GM12878 (cell line): ENCODE data around the gene PCLO. TPM values are rescaled to one million over a fixed set of nuclear protein-coding genes. Genes with fewer than 3 reads are reported as not detected.

Source experiments
- ATAC-seq: fragments of 200-7000 bp; cut with Tn5 transposase; 3 replicates; pipeline ENCODE4 v1.9.1; 2020; ENCODE audit warnings: mild to moderate bottlenecking, moderate library complexity
- BruUV-seq: library from RNA; stranded (reverse); fragments of 400-500 nt; replicated peaks from 2 replicates; lab custom pipeline; 2021; lab: Mats Ljungman, UMichigan
- CTCF ChIA-PET: fragments of 300-600 bp; sonication (Branson Sonifier 250); formaldehyde crosslinking; extraction: SDS; loops from one replicate; lab custom pipeline; 2021; ENCODE audit warnings: inconsistent platforms; lab: Yijun Ruan, JAX
- POLR2A ChIA-PET: fragments of 350-600 bp; formaldehyde crosslinking; extraction: SDS; loops from one replicate; lab custom pipeline; 2021; ENCODE audit warnings: inconsistent platforms; lab: Charles Lee
- RAD21 ChIA-PET: fragments of 300-600 bp; sonication (Branson Sonifier 250); formaldehyde crosslinking; loops from one replicate; lab custom pipeline; 2023; ENCODE audit warnings: antibody characterized with exemption; ENCODE audit not compliant: unreplicated experiment; lab: Charles Lee
- SMC1A ChIA-PET: fragments of 300-600 bp; sonication (Branson Sonifier 250); formaldehyde crosslinking; loops from one replicate; lab custom pipeline; 2023; ENCODE audit not compliant: unreplicated experiment, uncharacterized antibody; lab: Charles Lee
- DNase-seq: peaks from one replicate; pipeline ENCODE4 v3.0.0-alpha.2; 2011; ENCODE audit warnings: low read depth, low spot score
- FAIRE-seq: peaks from 3 replicates; lab custom pipeline; 2011; peaks lifted over from hg19 to GRCh38; lab: Jason Lieb, UNC
- H2AFZ ChIP-seq: 2 replicates; pipeline ENCODE4 v1.6.0; 2011; ENCODE audit warnings: low read depth, low read length, control low read depth; ENCODE audit not compliant: control insufficient read depth
- H3K27ac ChIP-seq: 2 replicates; pipeline ENCODE4 v1.5.1; 2011; ENCODE audit warnings: control low read depth; ENCODE audit not compliant: control insufficient read depth, insufficient read depth
- H3K27me3 ChIP-seq, 2 experiments: replicated peaks in 1 of 2; 2 replicates each; pipeline versions ENCODE4 v1.6.0 to v1.6.1; 2011; ENCODE audit warnings: low read length in 1 of 2; ENCODE audit not compliant: control insufficient read depth in 2 of 2, insufficient read depth in 2 of 2
- H3K36me3 ChIP-seq, 2 experiments: 2 replicates each; pipeline ENCODE4 v1.5.1; 2011; ENCODE audit warnings: low read length in 1 of 2; ENCODE audit not compliant: control insufficient read depth in 2 of 2, insufficient read depth in 2 of 2
- H3K4me1 ChIP-seq: 2 replicates; pipeline ENCODE4 v1.6.1; 2011; ENCODE audit warnings: mild to moderate bottlenecking, low read length, moderate library complexity, mixed read lengths; ENCODE audit not compliant: control insufficient read depth, insufficient read depth
- H3K4me2 ChIP-seq: 2 replicates; pipeline ENCODE4 v1.6.0; 2011; ENCODE audit warnings: control low read depth; ENCODE audit not compliant: control insufficient read depth, insufficient read depth
- H3K4me3 ChIP-seq: fragments of 200-600 bp; sonication (generic); 2 replicates; pipeline ENCODE4 v1.5.1; 2016
- H3K79me2 ChIP-seq: 2 replicates; pipeline ENCODE4 v1.6.0; 2011; ENCODE audit warnings: low read length; ENCODE audit not compliant: control insufficient read depth, insufficient read depth
- H3K9ac ChIP-seq: 2 replicates; pipeline ENCODE4 v1.8.0; 2011; ENCODE audit warnings: low read length, control low read depth, mixed read lengths; ENCODE audit not compliant: control insufficient read depth, insufficient read depth
- H3K9me3 ChIP-seq: replicated peaks from 3 replicates; pipeline ENCODE4 v1.5.1; 2011; ENCODE audit warnings: mild to moderate bottlenecking, low read length; ENCODE audit not compliant: control insufficient read depth, insufficient read depth
- H4K20me1 ChIP-seq: 2 replicates; pipeline ENCODE4 v1.6.0; 2011; ENCODE audit not compliant: control insufficient read depth, insufficient read depth
- ATF7 ChIP-seq: fragments of 450-650 bp; IDR thresholded peaks from 2 replicates; pipeline ENCODE4 v1.6.1; 2016; ENCODE audit warnings: low read depth, mild to moderate bottlenecking
- BRCA1 ChIP-seq: IDR thresholded peaks from 2 replicates; pipeline ENCODE4 v1.6.1; 2011; ENCODE audit warnings: low read depth, low read length, improper control_type of control experiment
- CBFB ChIP-seq: IDR thresholded peaks from 2 replicates; pipeline ENCODE4 v1.6.1; 2016; ENCODE audit warnings: antibody characterized with exemption, low read depth
- FOXK2 ChIP-seq: fragments of 450-650 bp; IDR thresholded peaks from 2 replicates; pipeline ENCODE4 v1.6.1; 2017; ENCODE audit warnings: mild to moderate bottlenecking, moderate library complexity
- HDAC6 ChIP-seq: fragments of 200-600 bp; sonication (generic); IDR thresholded peaks from one replicate; pipeline ENCODE4 v1.8.0; 2017; ENCODE audit warnings: antibody characterized with exemption; ENCODE audit not compliant: unreplicated experiment
- KDM1A ChIP-seq: fragments of 200-600 bp; sonication (generic); IDR thresholded peaks from 2 replicates; pipeline ENCODE4 v1.6.1; 2016; ENCODE audit warnings: borderline replicate concordance
- MYC ChIP-seq: IDR thresholded peaks from 2 replicates; pipeline ENCODE4 v1.6.1; 2011; ENCODE audit warnings: mild to moderate bottlenecking, low read length, moderate library complexity, inconsistent platforms; ENCODE audit not compliant: insufficient read depth, insufficient replicate concordance, insufficient read length, severe bottlenecking
- PAX5 ChIP-seq: IDR thresholded peaks from 2 replicates; pipeline ENCODE4 v1.6.1; 2011; ENCODE audit warnings: low read depth, low read length, borderline replicate concordance
- POLR2A ChIP-seq: IDR thresholded peaks from 2 replicates; pipeline ENCODE4 v1.6.1; 2011; ENCODE audit warnings: low read depth, mild to moderate bottlenecking, low read length
- RAD21 ChIP-seq: IDR thresholded peaks from 2 replicates; pipeline ENCODE4 v1.6.1; 2011; ENCODE audit warnings: mild to moderate bottlenecking, low read depth, low read length, moderate library complexity; ENCODE audit not compliant: insufficient read depth
- RCOR1 ChIP-seq: conservative IDR thresholded peaks from 2 replicates; pipeline ENCODE4 v1.6.1; 2012; ENCODE audit warnings: low read depth, low read length, improper control_type of control experiment
- SMAD1 ChIP-seq: fragments of 450-650 bp; IDR thresholded peaks from 2 replicates; pipeline ENCODE4 v1.6.1; 2018; ENCODE audit warnings: mild to moderate bottlenecking, low read depth; ENCODE audit not compliant: partially characterized antibody
- SMAD5 ChIP-seq: IDR thresholded peaks from 2 replicates; pipeline ENCODE4 v1.6.1; 2016; ENCODE audit warnings: antibody characterized with exemption, low read depth
- WGBS: methylation state at CpG from one replicate; pipeline ENCODE4 v1.1.6; 2016; ENCODE audit warnings: low lambda C conversion rate; ENCODE audit not compliant: insufficient replicate concordance, insufficient coverage; ENCODE audit errors: missing lambda C conversion rate; 5-methylcytosine and 5-hydroxymethylcytosine counted together
- in situ Hi-C: fragments of 300-500 bp; cut with MboI; formaldehyde crosslinking; loops from 9 replicates; pipeline ENCODE4 v1.14.3; 2018; ENCODE audit warnings: mixed read lengths
- intact Hi-C: fragments of 100-400 bp; cut with micrococcal nuclease; formaldehyde crosslinking; loops from one replicate; pipeline ENCODE4 v1.14.2; 2022; ENCODE audit not compliant: unreplicated experiment
- polyA plus RNA-seq, 11 experiments: library from polyadenylated mRNA; depleted of rRNA in 4 of 11; unstranded in 6 of 11; stranded (reverse) in 5 of 11; fragments of >200 nt; fragmentation: Nextera tagmentation in 4 of 11; fragmentation: Illumina TruSeq in 1 of 11; extraction: Ambion mirVana in 4 of 11; extraction: Trizol in 1 of 11; gene quantifications; 1 replicate in 1 of 11; 2 replicates in 10 of 11; pipeline versions ENCODE4 v1.2.1 to v1.2.3, GENCODE V29; 2011 to 2016; ENCODE audit warnings: inconsistent platforms in 2 of 11, missing spikeins in 2 of 11, low read depth in 1 of 11
- total RNA-seq, 4 experiments: library from RNA; depleted of rRNA in 3 of 4; stranded (reverse); fragments of >200 nt in 3 of 4; fragmentation: Illumina TruSeq in 1 of 4; extraction: Trizol in 1 of 4; gene quantifications; 2 replicates each; pipeline versions ENCODE4 v1.2.1 to v1.2.3, GENCODE V29; 2013 to 2021
- TF ChIP-seq, protein P1 (sequence below): IDR thresholded peaks from 2 replicates; pipeline ENCODE4 v1.6.1; 2012; ENCODE audit warnings: low read depth, low read length, improper control_type of control experiment
- TF ChIP-seq, protein P2 (sequence below), 3 experiments: IDR thresholded peaks in 2 of 3; conservative IDR thresholded peaks in 1 of 3; 2 replicates each; pipeline ENCODE4 v1.5.1; 2011; ENCODE audit warnings: low read depth in 3 of 3, low read length in 3 of 3, mild to moderate bottlenecking in 3 of 3, control low read depth in 2 of 3, moderate library complexity in 2 of 3, inconsistent platforms in 1 of 3, mixed read lengths in 1 of 3; ENCODE audit not compliant: control insufficient read depth in 2 of 3, insufficient read depth in 1 of 3; ENCODE audit errors: extremely low read depth in 1 of 3
- TF ChIP-seq, protein P3 (sequence below): IDR thresholded peaks from 2 replicates; pipeline ENCODE4 v1.6.1; 2011; ENCODE audit warnings: mild to moderate bottlenecking, low read depth, low read length, moderate library complexity; ENCODE audit not compliant: insufficient replicate concordance
- TF ChIP-seq, protein P4 (sequence below): IDR thresholded peaks from 2 replicates; pipeline ENCODE4 v1.6.1; 2011; ENCODE audit warnings: low read depth, mild to moderate bottlenecking, low read length, moderate library complexity, borderline replicate concordance; ENCODE audit errors: extremely low read depth

The PCLO gene
- total and polyA plus RNA-seq, 10 of the 15 experiments (the other 5 are each of a cell fraction or from before 2014, with no cell fraction given) = 0.01 to 0.08 (median 0.03) TPM; not detected in 6

- TF ChIP-seq, protein P1, sequence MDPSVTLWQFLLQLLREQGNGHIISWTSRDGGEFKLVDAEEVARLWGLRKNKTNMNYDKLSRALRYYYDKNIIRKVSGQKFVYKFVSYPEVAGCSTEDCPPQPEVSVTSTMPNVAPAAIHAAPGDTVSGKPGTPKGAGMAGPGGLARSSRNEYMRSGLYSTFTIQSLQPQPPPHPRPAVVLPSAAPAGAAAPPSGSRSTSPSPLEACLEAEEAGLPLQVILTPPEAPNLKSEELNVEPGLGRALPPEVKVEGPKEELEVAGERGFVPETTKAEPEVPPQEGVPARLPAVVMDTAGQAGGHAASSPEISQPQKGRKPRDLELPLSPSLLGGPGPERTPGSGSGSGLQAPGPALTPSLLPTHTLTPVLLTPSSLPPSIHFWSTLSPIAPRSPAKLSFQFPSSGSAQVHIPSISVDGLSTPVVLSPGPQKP = no peak
- TF ChIP-seq CBFB (no peak), RCOR1 (no peak), MYC (no peak), FOXK2 (no peak), HDAC6 (no peak), POLR2A (no peak), KDM1A (no peak), SMAD1 (no peak), ATF7 (no peak), BRCA1 (no peak), RAD21 (no peak), SMAD5 (no peak), PAX5 (no peak)
- TF ChIP-seq, protein P2, sequence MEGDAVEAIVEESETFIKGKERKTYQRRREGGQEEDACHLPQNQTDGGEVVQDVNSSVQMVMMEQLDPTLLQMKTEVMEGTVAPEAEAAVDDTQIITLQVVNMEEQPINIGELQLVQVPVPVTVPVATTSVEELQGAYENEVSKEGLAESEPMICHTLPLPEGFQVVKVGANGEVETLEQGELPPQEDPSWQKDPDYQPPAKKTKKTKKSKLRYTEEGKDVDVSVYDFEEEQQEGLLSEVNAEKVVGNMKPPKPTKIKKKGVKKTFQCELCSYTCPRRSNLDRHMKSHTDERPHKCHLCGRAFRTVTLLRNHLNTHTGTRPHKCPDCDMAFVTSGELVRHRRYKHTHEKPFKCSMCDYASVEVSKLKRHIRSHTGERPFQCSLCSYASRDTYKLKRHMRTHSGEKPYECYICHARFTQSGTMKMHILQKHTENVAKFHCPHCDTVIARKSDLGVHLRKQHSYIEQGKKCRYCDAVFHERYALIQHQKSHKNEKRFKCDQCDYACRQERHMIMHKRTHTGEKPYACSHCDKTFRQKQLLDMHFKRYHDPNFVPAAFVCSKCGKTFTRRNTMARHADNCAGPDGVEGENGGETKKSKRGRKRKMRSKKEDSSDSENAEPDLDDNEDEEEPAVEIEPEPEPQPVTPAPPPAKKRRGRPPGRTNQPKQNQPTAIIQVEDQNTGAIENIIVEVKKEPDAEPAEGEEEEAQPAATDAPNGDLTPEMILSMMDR (IDR thresholded peaks at IDR 0.05 in 2 of 3, conservative IDR thresholded peaks at IDR 0.05 in 1 of 3; ENCODE audit: control insufficient read depth in 2 of 3, extremely low read depth in 1 of 3, insufficient read depth in 1 of 3, low read depth in 3 of 3, low read length in 3 of 3) = no peak
- TF ChIP-seq, protein P3, sequence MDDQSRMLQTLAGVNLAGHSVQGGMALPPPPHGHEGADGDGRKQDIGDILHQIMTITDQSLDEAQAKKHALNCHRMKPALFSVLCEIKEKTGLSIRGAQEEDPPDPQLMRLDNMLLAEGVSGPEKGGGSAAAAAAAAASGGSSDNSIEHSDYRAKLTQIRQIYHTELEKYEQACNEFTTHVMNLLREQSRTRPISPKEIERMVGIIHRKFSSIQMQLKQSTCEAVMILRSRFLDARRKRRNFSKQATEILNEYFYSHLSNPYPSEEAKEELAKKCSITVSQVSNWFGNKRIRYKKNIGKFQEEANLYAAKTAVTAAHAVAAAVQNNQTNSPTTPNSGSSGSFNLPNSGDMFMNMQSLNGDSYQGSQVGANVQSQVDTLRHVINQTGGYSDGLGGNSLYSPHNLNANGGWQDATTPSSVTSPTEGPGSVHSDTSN = no peak
- TF ChIP-seq, protein P4, sequence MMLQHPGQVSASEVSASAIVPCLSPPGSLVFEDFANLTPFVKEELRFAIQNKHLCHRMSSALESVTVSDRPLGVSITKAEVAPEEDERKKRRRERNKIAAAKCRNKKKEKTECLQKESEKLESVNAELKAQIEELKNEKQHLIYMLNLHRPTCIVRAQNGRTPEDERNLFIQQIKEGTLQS = no peak
- Histone ChIP-seq H4K20me1 (no peaks in the 10 kb centered on the region), H3K4me2 (no peak overlapping the region), H3K4me3 (no peak overlapping the region), H3K4me1 (no peaks in the 10 kb centered on the region), H3K9me3 (no peaks in the 10 kb centered on the region; the same call in 2 of the 3 replicates), H3K9ac (no peak overlapping the region), H3K27ac (no peak overlapping the region), H3K27me3 (no peaks in the 10 kb centered on the region), H2AFZ (no peak overlapping the region), H3K36me3 (no peaks in the 10 kb centered on the region), H3K79me2 (no peaks in the 10 kb centered on the region)
- BruUV-seq = no TSS peak
- SMC1A ChIA-PET = interaction anchor here (1.3 to 1.9 kb wide), 2 partner anchors 8 to 9 kb away, joined by 6 to 9 read pairs; no protein-coding TSS in a partner anchor
- POLR2A ChIA-PET = no interaction called here
- intact Hi-C loops (no loop called here), in situ Hi-C loops (no loop called here)
- CTCF ChIA-PET = interaction anchor here (0.6 to 1.3 kb wide), 3 partner anchors 12 to 903 kb away, joined by 3 read pairs; no protein-coding TSS in a partner anchor
- FAIRE-seq (no peak), ATAC-seq (no peak), DNase-seq (no peak)
- RAD21 ChIA-PET = interaction anchor here (1.0 to 1.1 kb wide), 2 partner anchors 10 to 107 kb away, joined by 3 read pairs; no protein-coding TSS in a partner anchor
- 44% methylated on average over 2 of the region's 2 CpGs for WGBS
These were observed 449.2 kb downstream of the PCLO start for GRCh38 chr7:82713506-82713905.
